Activated gamma-delta T cell treated with anti-CD3 and anti-CD28 coated beads, Interleukin-2, amount 50 U/mL, for 16 hours (primary cell): ENCODE data around the gene MSRB1.
"Not testable (repeated sequence)": the region's sequence is repeated elsewhere in the genome, so short reads cannot be mapped to it uniquely, and the experiment has no call there.

Source experiments
- DNase-seq: peaks from one replicate; pipeline ENCODE4 v3.0.0-alpha.2; 2020; ENCODE audit warnings: low read depth

The MSRB1 gene

GRCh38 chr16:1978476-1979120 lies 35.6 kb upstream of the MSRB1 start:
- DNase-seq: no peak

GRCh38 chr16:1977875-1978268 lies 34.9 kb upstream of the MSRB1 start:
- DNase-seq: no peak

- DNase-seq: no peak
Measured at GRCh38 chr16:1976951-1977874, 34.2 kb upstream of the MSRB1 start.

GRCh38 chr16:1976216-1976520 lies 33.2 kb upstream of the MSRB1 start:
- DNase-seq: no peak

GRCh38 chr16:1975432-1976215 lies 32.6 kb upstream of the MSRB1 start:
- DNase-seq: no peak

- DNase-seq: no peak
Measured at GRCh38 chr16:1974157-1975070, 31.4 kb upstream of the MSRB1 start.

- DNase-seq: no peak
Measured at GRCh38 chr16:1973461-1974156, 30.6 kb upstream of the MSRB1 start.

- DNase-seq: no peak
Measured at GRCh38 chr16:1972490-1972877, 29.5 kb upstream of the MSRB1 start.

GRCh38 chr16:1971796-1972489 lies 28.9 kb upstream of the MSRB1 start, which contains the start of gene TBL3:
Gene TBL3 (plus strand): TSS chr16:1972053. CDS start chr16:1972165, 112 bp downstream.
- DNase-seq: peak; percentile 97

GRCh38 chr16:1968146-1968953 lies 25.4 kb upstream of the MSRB1 start:
- DNase-seq: no peak

GRCh38 chr16:1966460-1966859 lies 23.5 kb upstream of the MSRB1 start, which contains the start of gene RNF151:
Gene RNF151 (plus strand): TSS chr16:1966856. CDS start chr16:1966882, 26 bp downstream.
- DNase-seq: no peak

- no peak for DNase-seq
Measured at GRCh38 chr16:1965396-1966001, 22.5 kb upstream of the MSRB1 start.

GRCh38 chr16:1964506-1965395 lies 21.8 kb upstream of the MSRB1 start, which contains the start of gene RPS2:
Gene RPS2 (minus strand): TSS chr16:1964826. CDS start chr16:1964625, 201 bp downstream.
- peak; percentile 95 for DNase-seq

- no peak for DNase-seq
Measured at GRCh38 chr16:1963806-1964505, 21.0 kb upstream of the MSRB1 start.

GRCh38 chr16:1962161-1963153 lies 19.5 kb upstream of the MSRB1 start:
- not testable (repeated sequence) for DNase-seq

GRCh38 chr16:1961651-1962067 lies 18.7 kb upstream of the MSRB1 start:
- no peak for DNase-seq
